Duodenal mucosa (tissue), 2 donors: Measurements from ENCODE around the gene DNAH6.

Experiments
- H3K27ac ChIP-seq: one replicate; pipeline ENCODE4 v1.7.0; 2013; ENCODE audit warnings: low read depth, low read length
- H3K27me3 ChIP-seq, 2 donors: one replicate each; pipeline ENCODE4 v1.7.0; 2013; ENCODE audit warnings: low read length in 2 of 2, control low read depth in 1 of 2; ENCODE audit not compliant: insufficient read depth in 2 of 2, control insufficient read depth in 1 of 2
- H3K36me3 ChIP-seq, 2 donors: one replicate each; pipeline ENCODE4 v1.7.0; 2013; ENCODE audit warnings: low read length in 2 of 2, control low read depth in 1 of 2; ENCODE audit not compliant: insufficient read depth in 2 of 2, control insufficient read depth in 1 of 2
- H3K4me1 ChIP-seq, 2 donors: one replicate each; pipeline ENCODE4 v1.7.0; 2013; ENCODE audit warnings: low read length in 2 of 2, control low read depth in 1 of 2; ENCODE audit not compliant: insufficient read depth in 2 of 2, control insufficient read depth in 1 of 2
- H3K4me3 ChIP-seq, 2 donors: one replicate each; pipeline ENCODE4 v1.7.0; 2013; ENCODE audit warnings: low read length in 2 of 2, low read depth in 1 of 2
- H3K9ac ChIP-seq, 2 donors: one replicate each; pipeline ENCODE4 v1.7.0; 2013; ENCODE audit warnings: low read length in 2 of 2, low read depth in 1 of 2
- H3K9me3 ChIP-seq, 2 donors: one replicate each; pipeline ENCODE4 v1.7.0; 2013; ENCODE audit warnings: low read length in 2 of 2, control low read depth in 1 of 2; ENCODE audit not compliant: control insufficient read depth in 1 of 2

The DNAH6 gene

GRCh38 chr2:84727315-84727714 lies 211.0 kb downstream of the DNAH6 start:
- Histone ChIP-seq H3K4me1 (no peaks in the 10 kb centered on the region), H3K9ac (no peak overlapping the region), H3K4me3 (no peak overlapping the region), H3K27me3 (no peaks in the 10 kb centered on the region), H3K36me3 (no peaks in the 10 kb centered on the region), H3K9me3 (no peaks in the 10 kb centered on the region), H3K27ac (no peak overlapping the region)

GRCh38 chr2:84729224-84729623 lies 212.9 kb downstream of the DNAH6 start:
- no peaks in the 10 kb centered on the region for H3K4me1 ChIP-seq
- H3K36me3 ChIP-seq = no peaks in the 10 kb centered on the region
- H3K27ac ChIP-seq = no peak overlapping the region
- no peak overlapping the region for H3K4me3 ChIP-seq
- H3K27me3 ChIP-seq = no peaks in the 10 kb centered on the region
- no peak overlapping the region for H3K9ac ChIP-seq
- H3K9me3 ChIP-seq = no peaks in the 10 kb centered on the region

GRCh38 chr2:84731185-84731584 lies 214.9 kb downstream of the DNAH6 start:
- no peak overlapping the region for H3K9ac ChIP-seq
- H3K27ac ChIP-seq = no peak overlapping the region
- no peak overlapping the region for H3K4me3 ChIP-seq
- no peaks in the 10 kb centered on the region for H3K36me3 ChIP-seq
- H3K9me3 ChIP-seq = no peaks in the 10 kb centered on the region
- H3K27me3 ChIP-seq = no peaks in the 10 kb centered on the region
- no peaks in the 10 kb centered on the region for H3K4me1 ChIP-seq

- Histone ChIP-seq H3K4me3 (no peak overlapping the region), H3K27me3 (no peaks in the 10 kb centered on the region), H3K9me3 (no peaks in the 10 kb centered on the region), H3K4me1 (no peaks in the 10 kb centered on the region), H3K9ac (no peak overlapping the region), H3K36me3 (no peaks in the 10 kb centered on the region), H3K27ac (no peak overlapping the region)
These were observed 216.8 kb downstream of the DNAH6 start for GRCh38 chr2:84732897-84733778.

GRCh38 chr2:84735389-84735788 lies 219.1 kb downstream of the DNAH6 start:
- H3K36me3 ChIP-seq = no peaks in the 10 kb centered on the region
- H3K4me1 ChIP-seq = no peaks in the 10 kb centered on the region
- H3K27me3 ChIP-seq = no peaks in the 10 kb centered on the region
- no peak overlapping the region for H3K27ac ChIP-seq
- H3K9ac ChIP-seq = no peak overlapping the region
- H3K4me3 ChIP-seq = no peak overlapping the region
- H3K9me3 ChIP-seq = no peaks in the 10 kb centered on the region

- no peaks in the 10 kb centered on the region for H3K9me3 ChIP-seq
- H3K9ac ChIP-seq = no peak overlapping the region
- H3K27ac ChIP-seq = no peak overlapping the region
- H3K36me3 ChIP-seq = no peaks in the 10 kb centered on the region
- no peak overlapping the region for H3K4me3 ChIP-seq
- H3K27me3 ChIP-seq = no peaks in the 10 kb centered on the region
- H3K4me1 ChIP-seq = no peaks in the 10 kb centered on the region
These were observed 225.0 kb downstream of the DNAH6 start for GRCh38 chr2:84741182-84741822.

GRCh38 chr2:84748341-84748740 lies 232.0 kb downstream of the DNAH6 start:
- Histone ChIP-seq H3K27ac (no peak overlapping the region), H3K4me3 (no peak overlapping the region), H3K9ac (no peak overlapping the region), H3K27me3 (no peaks in the 10 kb centered on the region), H3K9me3 (no peaks in the 10 kb centered on the region), H3K36me3 (no peaks in the 10 kb centered on the region), H3K4me1 (no peaks in the 10 kb centered on the region)

- H3K9me3 ChIP-seq = no peaks in the 10 kb centered on the region
- no peaks in the 10 kb centered on the region for H3K36me3 ChIP-seq
- H3K9ac ChIP-seq = no peak overlapping the region
- H3K27me3 ChIP-seq = no peaks in the 10 kb centered on the region
- no peak overlapping the region for H3K4me3 ChIP-seq
- no peaks in the 10 kb centered on the region for H3K4me1 ChIP-seq
- H3K27ac ChIP-seq = no peak overlapping the region
These were observed 233.1 kb downstream of the DNAH6 start for GRCh38 chr2:84749442-84749841.

GRCh38 chr2:84755096-84755495 lies 238.8 kb downstream of the DNAH6 start:
- no peaks in the 10 kb centered on the region for H3K4me1 ChIP-seq
- no peak overlapping the region for H3K27ac ChIP-seq
- no peaks in the 10 kb centered on the region for H3K27me3 ChIP-seq
- peaks cover 0 to 6% of the 10 kb centered on the region in 2 donors for H3K9me3 ChIP-seq
- H3K4me3 ChIP-seq = no peak overlapping the region
- no peak overlapping the region for H3K9ac ChIP-seq
- no peaks in the 10 kb centered on the region for H3K36me3 ChIP-seq

- Histone ChIP-seq H3K9me3 (peaks cover 0 to 6% of the 10 kb centered on the region in 2 donors), H3K36me3 (no peaks in the 10 kb centered on the region)
These were observed 241.3 kb downstream of the DNAH6 start for GRCh38 chr2:84757648-84758047.

More at GRCh38 chr2:84757648-84758047, 241.3 kb downstream of the DNAH6 start:
- Histone ChIP-seq H3K27me3 (no peaks in the 10 kb centered on the region), H3K4me3 (no peak overlapping the region), H3K9ac (no peak overlapping the region), H3K4me1 (no peaks in the 10 kb centered on the region), H3K27ac (no peak overlapping the region)
